Tibial nerve (tissue), 4 donors: ENCODE data around the gene ECT2.

Experiments
- CTCF ChIP-seq, 5 experiments: fragments of 200-600 bp in 3 of 5; fragments of 450-650 bp in 2 of 5; sonication (generic) in 3 of 5; IDR thresholded peaks; one replicate each; pipeline ENCODE4 v1.5.1; 2016 to 2019; ENCODE audit warnings: antibody characterized with exemption in 5 of 5, mild to moderate bottlenecking in 3 of 5, moderate library complexity in 2 of 5
- EP300 ChIP-seq, 2 donors: sonication (generic); formaldehyde crosslinking; IDR thresholded peaks; one replicate each; pipeline ENCODE4 v1.6.1; 2017; ENCODE audit warnings: antibody characterized with exemption in 2 of 2, mild to moderate bottlenecking in 1 of 2
- POLR2A ChIP-seq, 2 donors: fragments of 450-650 bp; IDR thresholded peaks; one replicate each; pipeline ENCODE4 v1.6.1; 2017; ENCODE audit warnings: antibody characterized with exemption in 2 of 2, mild to moderate bottlenecking in 2 of 2, moderate library complexity in 2 of 2

- TF ChIP-seq CTCF (IDR thresholded peaks at IDR 0.05) (no peak), EP300 (IDR thresholded peaks at IDR 0.05) (no peak), POLR2A (IDR thresholded peaks at IDR 0.05) (no peak)
Observed at GRCh38 chr3:172803489-172803888, 53.0 kb downstream of the ECT2 start.
